ENCODE data around the gene CYP26B1.

CYP26B1 gene

GRCh38 chr2:72136331-72136730, 11.3 kb downstream of the CYP26B1 start:
- H3K4me1 ChIP-seq (ENCODE audit: insufficient read depth, low read length, severe bottlenecking): no peaks in the 10 kb centered on the region
- H3K79me2 ChIP-seq (ENCODE audit: insufficient read depth, low read length): no peaks in the 10 kb centered on the region
- H3K9me3 ChIP-seq (ENCODE audit: low read length): no peaks in the 10 kb centered on the region
- no peaks in the 10 kb centered on the region for H3K27me3 ChIP-seq (ENCODE audit: insufficient read depth, low read length)
- H3F3A ChIP-seq (ENCODE audit: insufficient read depth, low read length): no peaks in the 10 kb centered on the region
- no peak for TF ChIP-seq EZH2 (IDR thresholded peaks at IDR 0.05; ENCODE audit: borderline replicate concordance, low read length)
- TF ChIP-seq, protein P1, sequence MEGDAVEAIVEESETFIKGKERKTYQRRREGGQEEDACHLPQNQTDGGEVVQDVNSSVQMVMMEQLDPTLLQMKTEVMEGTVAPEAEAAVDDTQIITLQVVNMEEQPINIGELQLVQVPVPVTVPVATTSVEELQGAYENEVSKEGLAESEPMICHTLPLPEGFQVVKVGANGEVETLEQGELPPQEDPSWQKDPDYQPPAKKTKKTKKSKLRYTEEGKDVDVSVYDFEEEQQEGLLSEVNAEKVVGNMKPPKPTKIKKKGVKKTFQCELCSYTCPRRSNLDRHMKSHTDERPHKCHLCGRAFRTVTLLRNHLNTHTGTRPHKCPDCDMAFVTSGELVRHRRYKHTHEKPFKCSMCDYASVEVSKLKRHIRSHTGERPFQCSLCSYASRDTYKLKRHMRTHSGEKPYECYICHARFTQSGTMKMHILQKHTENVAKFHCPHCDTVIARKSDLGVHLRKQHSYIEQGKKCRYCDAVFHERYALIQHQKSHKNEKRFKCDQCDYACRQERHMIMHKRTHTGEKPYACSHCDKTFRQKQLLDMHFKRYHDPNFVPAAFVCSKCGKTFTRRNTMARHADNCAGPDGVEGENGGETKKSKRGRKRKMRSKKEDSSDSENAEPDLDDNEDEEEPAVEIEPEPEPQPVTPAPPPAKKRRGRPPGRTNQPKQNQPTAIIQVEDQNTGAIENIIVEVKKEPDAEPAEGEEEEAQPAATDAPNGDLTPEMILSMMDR (IDR thresholded peaks at IDR 0.05; ENCODE audit: low read length): no peak
- H3K27ac ChIP-seq (ENCODE audit: low read depth, low read length, poor library complexity, severe bottlenecking): no peak overlapping the region
- H3K9ac ChIP-seq (ENCODE audit: low read length): no peak overlapping the region
- H3K9me2 ChIP-seq (ENCODE audit: low read depth, low read length): no peaks in the 10 kb centered on the region
- no peak overlapping the region for H3K4me2 ChIP-seq (ENCODE audit: low read length)
- H3K36me3 ChIP-seq (ENCODE audit: insufficient read depth, low read length): no peaks in the 10 kb centered on the region
- no peak overlapping the region for H3K4me3 ChIP-seq (ENCODE audit: low read depth, low read length, poor library complexity, severe bottlenecking)
- H4K20me1 ChIP-seq (ENCODE audit: insufficient read depth, low read length): no peaks in the 10 kb centered on the region
- no peak overlapping the region for H2AFZ ChIP-seq (ENCODE audit: low read length)

GRCh38 chr2:72135921-72136320, 11.7 kb downstream of the CYP26B1 start:
- Histone ChIP-seq H3K4me1 (ENCODE audit: insufficient read depth, low read length, severe bottlenecking) (no peaks in the 10 kb centered on the region), H3K79me2 (ENCODE audit: insufficient read depth, low read length) (no peaks in the 10 kb centered on the region), H3K4me2 (ENCODE audit: low read length) (no peak overlapping the region), H2AFZ (ENCODE audit: low read length) (no peak overlapping the region), H3K27me3 (ENCODE audit: insufficient read depth, low read length) (no peaks in the 10 kb centered on the region), H3K36me3 (ENCODE audit: insufficient read depth, low read length) (no peaks in the 10 kb centered on the region), H3K9me2 (ENCODE audit: low read depth, low read length) (no peaks in the 10 kb centered on the region), H3F3A (ENCODE audit: insufficient read depth, low read length) (no peaks in the 10 kb centered on the region), H3K4me3 (ENCODE audit: low read depth, low read length, poor library complexity, severe bottlenecking) (no peak overlapping the region), H3K9me3 (ENCODE audit: low read length) (no peaks in the 10 kb centered on the region), H3K27ac (ENCODE audit: low read depth, low read length, poor library complexity, severe bottlenecking) (no peak overlapping the region), H4K20me1 (ENCODE audit: insufficient read depth, low read length) (no peaks in the 10 kb centered on the region), H3K9ac (ENCODE audit: low read length) (no peak overlapping the region)
- TF ChIP-seq, protein P1 (IDR thresholded peaks at IDR 0.05; ENCODE audit: low read length): no peak
- TF ChIP-seq EZH2 (IDR thresholded peaks at IDR 0.05; ENCODE audit: borderline replicate concordance, low read length): no peak

- TF ChIP-seq EZH2 (IDR thresholded peaks at IDR 0.05; ENCODE audit: borderline replicate concordance, low read length): no peak
- no peaks in the 10 kb centered on the region for H3K36me3 ChIP-seq (ENCODE audit: insufficient read depth, low read length)
Measured at GRCh38 chr2:72134997-72135800, 12.5 kb downstream of the CYP26B1 start.

More at GRCh38 chr2:72134997-72135800, 12.5 kb downstream of the CYP26B1 start:
- no peak overlapping the region for H3K4me3 ChIP-seq (ENCODE audit: low read depth, low read length, poor library complexity, severe bottlenecking)
- no peak overlapping the region for H3K4me2 ChIP-seq (ENCODE audit: low read length)
- H3K9me3 ChIP-seq (ENCODE audit: low read length): no peaks in the 10 kb centered on the region
- H4K20me1 ChIP-seq (ENCODE audit: insufficient read depth, low read length): no peaks in the 10 kb centered on the region
- H3K79me2 ChIP-seq (ENCODE audit: insufficient read depth, low read length): no peaks in the 10 kb centered on the region
- H3K4me1 ChIP-seq (ENCODE audit: insufficient read depth, low read length, severe bottlenecking): no peaks in the 10 kb centered on the region
- no peaks in the 10 kb centered on the region for H3K27me3 ChIP-seq (ENCODE audit: insufficient read depth, low read length)
- no peaks in the 10 kb centered on the region for H3F3A ChIP-seq (ENCODE audit: insufficient read depth, low read length)
- H3K9ac ChIP-seq (ENCODE audit: low read length): no peak overlapping the region
- H3K27ac ChIP-seq (ENCODE audit: low read depth, low read length, poor library complexity, severe bottlenecking): no peak overlapping the region
- no peaks in the 10 kb centered on the region for H3K9me2 ChIP-seq (ENCODE audit: low read depth, low read length)
- H2AFZ ChIP-seq (ENCODE audit: low read length): no peak overlapping the region

Measured in OCI-LY1 (cell line).